ENCODE measurements around the gene SNRPB. TPM values are rescaled to one million over a fixed set of nuclear protein-coding genes. Genes with fewer than 3 reads are reported as not detected.
A peak's percentile ranks its signal among the peaks of the same experiment; 100 is the strongest.

The SNRPB gene
- total and polyA plus RNA-seq, 2 of the 13 experiments (the other 11 are each of a cell fraction or from before 2014, with no cell fraction given) = 473 to 844 TPM

- peak; percentile 93 for TF ChIP-seq SMYD3 (CRISPR knock-in tag; IDR thresholded peaks at IDR 0.05)
- no peak for TF ChIP-seq ZNF383 (CRISPR knock-in tag; IDR thresholded peaks at IDR 0.05; ENCODE audit: borderline replicate concordance)
- TF ChIP-seq CBFB (CRISPR knock-in tag; IDR thresholded peaks at IDR 0.05) = 0 out of 2 replicates have a peak, but pooled peaks have one; percentile 15
- TF ChIP-seq ZNF547 (CRISPR knock-in tag; IDR thresholded peaks at IDR 0.05) = peak; percentile 62; the same call in 1 of the 2 replicates
- TF ChIP-seq GTF3A (CRISPR knock-in tag; conservative IDR thresholded peaks at IDR 0.05) = no peak
- TF ChIP-seq CSRNP2 (CRISPR knock-in tag; conservative IDR thresholded peaks at IDR 0.05; ENCODE audit: low read depth) = no peak
- TF ChIP-seq RXRB (CRISPR knock-in tag; IDR thresholded peaks at IDR 0.05; ENCODE audit: borderline replicate concordance) = peak; percentile 57
- no peak for TF ChIP-seq ZNF496 (CRISPR knock-in tag; IDR thresholded peaks at IDR 0.05; ENCODE audit: insufficient replicate concordance)
- peak; percentile 93 for TF ChIP-seq KMT2B (CRISPR knock-in tag; IDR thresholded peaks at IDR 0.05)
- TF ChIP-seq ATF1 (CRISPR knock-in tag; IDR thresholded peaks at IDR 0.05) = peak; percentile 78
- TF ChIP-seq ZSCAN12 (CRISPR knock-in tag; IDR thresholded peaks at IDR 0.05) = peak; percentile 19; the same call in 1 of the 2 replicates
- peak; percentile 92; the same call in 1 of the 2 replicates for TF ChIP-seq ARID2 (CRISPR knock-in tag; IDR thresholded peaks at IDR 0.05; ENCODE audit: borderline replicate concordance)
- peak; percentile 87 for TF ChIP-seq YEATS2 (CRISPR knock-in tag; IDR thresholded peaks at IDR 0.05; ENCODE audit: borderline replicate concordance)
- no peak for TF ChIP-seq CENPX (CRISPR knock-in tag; IDR thresholded peaks at IDR 0.05)
- TF ChIP-seq CENPBD1 (CRISPR knock-in tag; IDR thresholded peaks at IDR 0.05; ENCODE audit: borderline replicate concordance, low read depth) = no peak
- no peak for TF ChIP-seq ZFP62 (CRISPR knock-in tag; IDR thresholded peaks at IDR 0.05)
- peak; percentile 94 for TF ChIP-seq ASH2L (IDR thresholded peaks at IDR 0.05; ENCODE audit: insufficient read length, low read depth, low read length)
- TF ChIP-seq ZNF629 (CRISPR knock-in tag; conservative IDR thresholded peaks at IDR 0.05) = peak; percentile 31; the same call in 1 of the 2 replicates
- no peak for TF ChIP-seq FOXP1 (IDR thresholded peaks at IDR 0.05)
- no peak for TF ChIP-seq FOXP1 (CRISPR knock-in tag; IDR thresholded peaks at IDR 0.05)
- TF ChIP-seq ZMYM4 (CRISPR knock-in tag; IDR thresholded peaks at IDR 0.05) = peak; percentile 73; the same call in 1 of the 2 replicates
- no peak for TF ChIP-seq ZNF326 (CRISPR knock-in tag; IDR thresholded peaks at IDR 0.05; ENCODE audit: borderline replicate concordance)
- peak; percentile 69 for TF ChIP-seq TFE3 (CRISPR knock-in tag; IDR thresholded peaks at IDR 0.05)
- TF ChIP-seq TBX2 (CRISPR knock-in tag; IDR thresholded peaks at IDR 0.05; ENCODE audit: borderline replicate concordance) = peak; percentile 68
- no peak for TF ChIP-seq ZNF800 (CRISPR knock-in tag; IDR thresholded peaks at IDR 0.05)
These were observed 38.3 kb upstream of the SNRPB start, which contains the start of gene ZNF343 (continued) for GRCh38 chr20:2508631-2509467.
